Skeletal muscle satellite cell (primary cell): ENCODE measurements around the gene CHCHD3.

Experiments
- H3K27me3 ChIP-seq: 2 replicates; pipeline ENCODE4 v1.7.0; 2013; ENCODE audit warnings: low read length; ENCODE audit not compliant: control insufficient read depth, insufficient read depth
- H3K36me3 ChIP-seq: 2 replicates; pipeline ENCODE4 v1.7.0; 2013; ENCODE audit warnings: mild to moderate bottlenecking, control low read depth, low read length; ENCODE audit not compliant: insufficient read depth
- H3K4me1 ChIP-seq: 2 replicates; pipeline ENCODE4 v1.7.0; 2013; ENCODE audit warnings: low read length; ENCODE audit not compliant: control insufficient read depth, insufficient read depth
- H3K4me2 ChIP-seq: 2 replicates; pipeline ENCODE4 v1.7.0; 2013; ENCODE audit warnings: mild to moderate bottlenecking, low read length
- H3K4me3 ChIP-seq: 2 replicates; pipeline ENCODE4 v1.7.0; 2013; ENCODE audit warnings: low read length
- H3K9ac ChIP-seq: 2 replicates; pipeline ENCODE4 v1.7.0; 2013; ENCODE audit warnings: mild to moderate bottlenecking, low read depth, low read length, moderate library complexity
- H3K9me3 ChIP-seq: replicated peaks from 2 replicates; pipeline ENCODE4 v1.7.0; 2013; ENCODE audit warnings: mild to moderate bottlenecking, control low read depth, low read length

CHCHD3 gene

GRCh38 chr7:133110312-133110711 lies 28.4 kb upstream of the CHCHD3 start:
- H3K4me1 ChIP-seq: no peaks in the 10 kb centered on the region
- no peaks in the 10 kb centered on the region for H3K36me3 ChIP-seq
- peaks cover 6% of the 10 kb centered on the region for H3K27me3 ChIP-seq
- no peak overlapping the region for H3K9ac ChIP-seq
- H3K4me2 ChIP-seq: no peak overlapping the region
- H3K9me3 ChIP-seq: no peaks in the 10 kb centered on the region
- H3K4me3 ChIP-seq: no peak overlapping the region

DNA sequence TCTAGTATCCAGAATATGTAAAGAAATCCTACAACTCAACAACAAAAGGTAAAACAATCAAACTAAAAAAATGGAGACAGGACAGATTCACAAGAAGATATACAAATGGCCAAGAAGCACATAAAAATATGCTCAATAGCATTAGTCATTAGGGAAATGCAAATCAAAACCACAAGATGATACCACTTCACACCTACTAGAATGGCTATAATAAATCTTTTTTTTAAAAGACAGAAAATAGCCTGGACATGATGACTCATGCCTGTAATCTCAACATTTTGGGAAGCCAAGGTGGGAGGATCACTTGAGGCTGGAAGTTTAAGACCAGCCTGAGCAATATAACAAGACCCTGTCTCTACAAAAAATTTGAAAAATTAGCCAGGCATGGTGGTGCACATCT lies 27.9 kb upstream of the CHCHD3 start:
- H3K4me2 ChIP-seq: no peak overlapping the region
- H3K4me3 ChIP-seq: no peak overlapping the region
- H3K4me1 ChIP-seq: no peaks in the 10 kb centered on the region
- peaks cover under 1% of the 10 kb centered on the region for H3K27me3 ChIP-seq
- H3K9me3 ChIP-seq: no peaks in the 10 kb centered on the region
- no peak overlapping the region for H3K9ac ChIP-seq
- H3K36me3 ChIP-seq: no peaks in the 10 kb centered on the region

DNA sequence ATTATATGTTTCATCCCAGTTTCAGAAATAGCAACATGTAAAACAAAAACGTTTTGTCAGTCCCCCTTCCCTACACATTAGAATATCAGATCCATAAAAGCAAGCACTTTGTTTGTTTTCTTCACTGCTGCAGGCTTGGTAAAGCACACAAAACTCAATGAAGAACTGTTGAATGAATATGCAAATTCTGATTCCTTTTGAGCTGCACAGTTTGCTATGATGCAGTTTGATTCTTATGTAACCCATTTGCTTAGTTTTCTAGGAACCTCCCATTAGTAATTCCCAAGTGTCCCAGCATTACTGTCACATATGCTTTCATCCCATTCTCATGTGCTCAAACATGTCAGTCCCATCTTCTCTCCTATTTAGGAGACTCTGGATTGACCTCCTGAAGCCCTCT lies 26.1 kb upstream of the CHCHD3 start:
- Histone ChIP-seq H3K27me3 (no peaks in the 10 kb centered on the region), H3K4me3 (no peak overlapping the region), H3K36me3 (no peaks in the 10 kb centered on the region), H3K4me1 (no peaks in the 10 kb centered on the region), H3K9ac (no peak overlapping the region), H3K9me3 (no peaks in the 10 kb centered on the region), H3K4me2 (no peak overlapping the region)

DNA sequence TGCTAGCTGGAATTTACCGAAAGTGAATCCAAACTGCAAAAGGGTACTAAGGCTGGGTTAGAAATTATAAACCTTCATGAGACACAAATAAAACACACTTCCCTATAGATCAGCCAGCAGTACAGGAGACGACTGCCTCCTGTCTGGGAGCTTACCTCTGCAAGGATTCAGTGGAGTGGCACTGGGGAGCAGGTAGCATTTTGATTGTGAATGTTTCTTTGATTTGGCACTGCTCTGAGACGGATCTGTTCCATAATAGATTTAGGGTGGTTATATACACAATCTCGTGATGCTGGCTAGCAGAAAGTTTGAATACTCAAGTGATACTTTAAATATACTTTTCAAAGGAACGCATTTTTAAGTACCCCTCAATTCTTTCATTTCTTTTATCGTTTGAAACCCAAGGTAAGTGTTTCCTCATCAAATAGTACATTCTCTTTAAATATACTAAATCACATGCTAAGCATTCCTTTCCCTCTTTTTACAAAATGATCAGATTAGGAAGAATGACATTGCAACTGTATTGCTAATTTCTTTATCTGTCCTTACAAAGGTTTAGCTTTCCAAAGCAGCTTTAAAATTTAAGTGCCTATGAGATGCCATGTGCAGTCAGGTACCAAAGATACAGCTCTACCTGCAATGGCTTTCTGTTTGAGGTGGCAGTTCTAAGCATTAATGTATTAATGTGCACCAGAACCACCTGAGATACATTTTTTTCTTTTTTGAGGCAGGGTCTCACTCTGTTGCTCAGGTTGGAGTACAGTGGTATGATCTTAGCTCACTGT lies 20.6 kb upstream of the CHCHD3 start:
- Histone ChIP-seq H3K4me1 (no peaks in the 10 kb centered on the region), H3K9ac (no peak overlapping the region), H3K36me3 (no peaks in the 10 kb centered on the region), H3K9me3 (no peaks in the 10 kb centered on the region), H3K27me3 (peaks cover 8% of the 10 kb centered on the region), H3K4me2 (no peak overlapping the region), H3K4me3 (no peak overlapping the region)

DNA sequence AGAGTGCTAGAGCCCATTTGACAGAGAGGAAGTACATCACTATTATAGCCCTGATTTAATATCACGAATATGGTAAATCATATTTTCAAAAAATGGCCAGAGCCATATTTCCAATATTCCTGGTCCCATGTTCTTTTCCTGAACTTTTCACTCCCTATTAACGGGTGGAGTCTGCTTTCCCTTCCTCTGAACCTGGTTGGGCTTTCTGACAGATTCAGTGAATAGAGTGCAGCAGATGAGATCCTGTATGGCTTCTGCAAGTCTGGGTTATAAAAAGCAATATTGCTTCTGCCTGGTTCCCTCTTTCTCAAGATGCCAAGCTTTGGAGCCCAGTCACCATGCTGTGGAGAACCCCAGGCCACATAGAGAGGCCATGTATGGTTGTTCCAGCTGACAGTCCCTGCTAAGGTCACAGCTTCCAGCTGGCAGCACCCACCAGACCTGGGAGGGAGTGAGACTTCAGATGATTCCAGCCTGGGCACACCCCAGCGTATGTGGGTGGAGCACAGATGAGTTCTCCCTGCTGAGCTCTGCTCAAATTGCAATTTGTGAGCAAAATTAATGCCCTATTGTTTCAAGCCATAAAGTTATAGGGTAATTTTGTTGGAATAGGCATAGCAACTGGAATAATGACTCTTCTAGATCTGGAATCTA lies 17.9 kb upstream of the CHCHD3 start:
- Histone ChIP-seq H3K9ac (no peak overlapping the region), H3K4me2 (no peak overlapping the region)

DNA sequence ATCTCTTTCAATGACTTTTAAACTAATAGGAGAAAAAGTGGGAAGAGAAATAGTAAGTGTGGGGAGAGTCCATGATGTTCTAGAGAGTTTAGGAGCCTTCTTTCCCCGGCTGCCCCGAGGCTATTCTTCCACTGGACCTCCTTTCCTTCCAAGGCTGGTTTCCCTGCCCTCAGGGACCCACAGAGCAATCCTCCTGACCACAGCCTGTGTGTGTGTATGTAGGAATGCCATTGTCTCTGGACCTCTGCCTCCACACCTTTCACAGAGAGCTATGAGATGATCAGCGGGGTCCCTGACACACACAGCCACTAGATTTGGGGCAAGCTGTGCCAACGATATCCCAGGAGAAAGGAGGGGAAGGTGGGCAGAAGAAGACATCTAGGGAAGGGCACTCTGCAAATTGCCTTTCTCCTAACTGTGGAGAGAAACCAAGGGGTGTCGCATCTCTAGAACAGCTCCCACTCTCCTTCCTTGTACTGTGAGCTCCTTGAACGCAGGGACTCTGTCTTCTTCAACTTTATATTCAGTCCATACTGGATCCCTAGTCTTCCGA lies 13.3 kb upstream of the CHCHD3 start:
- Histone ChIP-seq H3K9ac (no peak overlapping the region), H3K4me1 (no peaks in the 10 kb centered on the region), H3K36me3 (no peaks in the 10 kb centered on the region), H3K4me3 (no peak overlapping the region), H3K9me3 (no peaks in the 10 kb centered on the region), H3K27me3 (peaks cover 10% of the 10 kb centered on the region), H3K4me2 (no peak overlapping the region)

More for the DNA sequence above, 17.9 kb upstream of the CHCHD3 start:
- Histone ChIP-seq H3K36me3 (no peaks in the 10 kb centered on the region), H3K4me1 (no peaks in the 10 kb centered on the region), H3K27me3 (peaks cover 14% of the 10 kb centered on the region), H3K9me3 (no peaks in the 10 kb centered on the region), H3K4me3 (no peak overlapping the region)

DNA sequence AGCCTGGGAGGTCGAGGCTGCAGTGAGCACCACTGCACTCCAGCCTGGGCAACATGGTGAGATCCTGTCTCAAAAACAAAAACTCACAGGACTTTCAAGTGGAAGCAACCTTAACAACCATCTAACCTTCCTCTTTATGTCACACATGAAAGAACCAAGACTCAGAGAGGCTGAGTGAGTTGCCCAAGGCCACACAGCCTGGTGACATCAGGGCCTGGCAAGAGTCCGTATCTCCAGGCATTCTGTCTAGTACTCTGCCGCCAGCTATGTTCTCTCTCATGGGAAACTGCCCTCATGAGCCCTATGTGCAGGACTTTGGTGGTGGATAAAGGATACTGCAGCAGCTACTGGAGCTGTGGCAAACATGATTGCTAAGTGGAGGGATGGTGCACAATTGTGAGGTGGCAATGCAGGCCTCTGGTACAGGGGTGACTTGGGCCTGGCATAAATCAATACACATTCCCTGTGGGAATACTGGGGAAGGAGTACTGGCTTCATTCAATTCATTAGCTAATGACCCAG lies 10.1 kb upstream of the CHCHD3 start:
- no peak overlapping the region for H3K4me2 ChIP-seq
- no peaks in the 10 kb centered on the region for H3K4me1 ChIP-seq
- H3K9me3 ChIP-seq: no peaks in the 10 kb centered on the region
- no peak overlapping the region for H3K4me3 ChIP-seq
- H3K36me3 ChIP-seq: no peaks in the 10 kb centered on the region
- no peak overlapping the region for H3K9ac ChIP-seq
- peaks cover 17% of the 10 kb centered on the region for H3K27me3 ChIP-seq

DNA sequence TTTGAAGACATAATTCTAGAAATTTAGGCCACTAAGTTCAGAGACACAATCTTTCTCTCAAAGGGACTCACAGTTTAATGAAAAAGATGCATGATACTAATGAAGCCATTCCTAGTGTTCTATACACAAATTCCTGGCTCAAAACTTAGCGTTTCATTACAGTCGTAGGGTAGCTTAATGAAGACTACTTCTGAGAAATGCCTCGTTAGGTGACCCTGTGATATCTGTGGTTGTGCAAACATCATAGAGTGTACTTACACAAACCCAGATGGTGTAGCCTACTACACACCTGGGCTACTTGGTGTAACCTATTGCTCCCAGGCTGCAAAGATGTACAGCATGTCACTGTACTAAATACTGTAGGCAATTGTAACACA lies 488 bp upstream of the CHCHD3 start:
- Histone ChIP-seq H3K4me1 (peaks cover 5% of the 10 kb centered on the region), H3K9ac (no peak overlapping the region), H3K4me3 (peak overlapping the region; percentile 45), H3K27me3 (no peaks in the 10 kb centered on the region), H3K36me3 (no peaks in the 10 kb centered on the region), H3K4me2 (peak overlapping the region; percentile 59), H3K9me3 (no peaks in the 10 kb centered on the region)

GRCh38 chr7:133081119-133081598 lies 731 bp downstream of the CHCHD3 start:
- H3K4me1 ChIP-seq: peaks cover 5% of the 10 kb centered on the region
- H3K9ac ChIP-seq: peak overlapping the region; percentile 97
- peak overlapping the region; percentile 92 for H3K4me2 ChIP-seq
- H3K4me3 ChIP-seq: peak overlapping the region; percentile 99
- no peaks in the 10 kb centered on the region for H3K27me3 ChIP-seq
- no peaks in the 10 kb centered on the region for H3K9me3 ChIP-seq
- H3K36me3 ChIP-seq: peaks cover 3% of the 10 kb centered on the region

DNA sequence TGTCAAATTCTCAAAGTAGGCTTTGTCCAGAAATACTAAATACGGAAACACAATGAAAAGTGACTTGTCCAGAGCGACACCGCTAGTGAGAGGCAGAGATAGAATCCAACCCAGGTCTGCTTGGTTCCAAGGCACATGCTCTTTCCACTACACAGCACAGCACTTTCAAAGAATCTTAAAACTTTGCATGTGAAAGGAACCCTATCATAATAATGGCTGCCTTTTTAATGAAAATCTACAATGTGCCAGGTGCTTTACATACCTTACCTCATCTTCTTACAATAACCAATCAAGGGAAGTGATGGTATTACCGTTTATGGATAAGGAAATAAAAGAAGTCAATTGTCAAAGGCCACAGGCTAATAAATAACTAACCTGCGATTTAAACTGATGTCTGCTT lies 2.6 kb downstream of the CHCHD3 start:
- Histone ChIP-seq H3K9me3 (no peaks in the 10 kb centered on the region), H3K4me2 (no peak overlapping the region), H3K36me3 (peaks cover 3% of the 10 kb centered on the region), H3K27me3 (no peaks in the 10 kb centered on the region), H3K4me1 (peaks cover 5% of the 10 kb centered on the region), H3K4me3 (no peak overlapping the region), H3K9ac (no peak overlapping the region)

- Histone ChIP-seq H3K9ac (no peak overlapping the region), H3K36me3 (peaks cover 3% of the 10 kb centered on the region), H3K9me3 (no peaks in the 10 kb centered on the region), H3K27me3 (no peaks in the 10 kb centered on the region), H3K4me2 (no peak overlapping the region), H3K4me1 (peaks cover 5% of the 10 kb centered on the region), H3K4me3 (no peak overlapping the region)
These were observed 4.5 kb downstream of the CHCHD3 start for GRCh38 chr7:133077394-133077793.
